Esophagus mucosa (tissue), 1 donor: ENCODE data around the gene PYM1. TPM values are rescaled to one million over a fixed set of nuclear protein-coding genes. Genes with fewer than 3 reads are reported as not detected.
"Not testable (repeated sequence)": the region's sequence is repeated elsewhere in the genome, so short reads cannot be mapped to it uniquely, and the experiment has no call there.

Experiments
- ATAC-seq: fragments of 200-7000 bp; cut with Tn5 transposase; one replicate; pipeline ENCODE4 v1.9.1; 2020
- total RNA-seq: library from RNA; stranded (reverse); gene quantifications from one replicate; pipeline ENCODE4 v1.2.4, GENCODE V29; 2023
- donor health status: DM: yes; HTN: yes; CAD: no.

Gene PYM1
- total RNA-seq, 1 donor from 2014 or later: 66.9 TPM

- ATAC-seq: peak; percentile 37
These were observed 11.3 kb upstream of the PYM1 start for GRCh38 chr12:55938826-55939501.

GRCh38 chr12:55937981-55938380, 10.3 kb upstream of the PYM1 start:
- no peak for ATAC-seq

GRCh38 chr12:55935738-55936151, 8.1 kb upstream of the PYM1 start:
- ATAC-seq: no peak

GRCh38 chr12:55934773-55935172, 7.1 kb upstream of the PYM1 start:
- no peak for ATAC-seq

GRCh38 chr12:55933799-55934742, 6.4 kb upstream of the PYM1 start:
- no peak for ATAC-seq

- peak; percentile 66 for ATAC-seq
These were observed 5.6 kb upstream of the PYM1 start for GRCh38 chr12:55933169-55933798.

- peak; percentile 22 for ATAC-seq
These were observed 4.8 kb upstream of the PYM1 start for GRCh38 chr12:55932551-55932910.

GRCh38 chr12:55931780-55932550, 4.3 kb upstream of the PYM1 start:
- ATAC-seq: peak; percentile 9

GRCh38 chr12:55931317-55931779, 3.7 kb upstream of the PYM1 start:
- no peak for ATAC-seq

- ATAC-seq: peak; percentile 35
These were observed 3.1 kb upstream of the PYM1 start, which contains the start of gene DGKA for GRCh38 chr12:55930771-55931316. DGKA (plus strand) TSS chr12:55931162; CDS start chr12:55936504, 5,342 bp downstream.

GRCh38 chr12:55929306-55929791, 1.7 kb upstream of the PYM1 start:
- ATAC-seq: no peak

GRCh38 chr12:55926738-55927587, 731 bp downstream of the PYM1 start:
- ATAC-seq: peak; percentile 60

- ATAC-seq: no peak
These were observed 1.6 kb downstream of the PYM1 start for GRCh38 chr12:55925870-55926737.

GRCh38 chr12:55925371-55925770, 2.3 kb downstream of the PYM1 start:
- no peak for ATAC-seq

- ATAC-seq: not testable (repeated sequence)
These were observed 4.0 kb downstream of the PYM1 start for GRCh38 chr12:55923648-55924047.

GRCh38 chr12:55922126-55922525, 5.6 kb downstream of the PYM1 start:
- no peak for ATAC-seq

- ATAC-seq: not testable (repeated sequence)
These were observed 8.7 kb downstream of the PYM1 start for GRCh38 chr12:55919032-55919431.

- no peak for ATAC-seq
These were observed 12.2 kb downstream of the PYM1 start for GRCh38 chr12:55915482-55915859.

- ATAC-seq: no peak
These were observed 14.8 kb downstream of the PYM1 start for GRCh38 chr12:55912908-55913307.

- no peak for ATAC-seq
These were observed 18.2 kb downstream of the PYM1 start for GRCh38 chr12:55909513-55909884.
